GM19035 (cell line): Measurements from ENCODE around the gene CCT6A.
"Not testable (repeated sequence)": the region's sequence is repeated elsewhere in the genome, so short reads cannot be mapped to it uniquely, and the experiment has no call there.

Experiments used
- ATAC-seq: cut with Tn5 transposase; IDR thresholded peaks from one replicate; pipeline ENCODE4 v1.9.1; 2021; ENCODE audit not compliant: unreplicated experiment

CCT6A gene, protein sequence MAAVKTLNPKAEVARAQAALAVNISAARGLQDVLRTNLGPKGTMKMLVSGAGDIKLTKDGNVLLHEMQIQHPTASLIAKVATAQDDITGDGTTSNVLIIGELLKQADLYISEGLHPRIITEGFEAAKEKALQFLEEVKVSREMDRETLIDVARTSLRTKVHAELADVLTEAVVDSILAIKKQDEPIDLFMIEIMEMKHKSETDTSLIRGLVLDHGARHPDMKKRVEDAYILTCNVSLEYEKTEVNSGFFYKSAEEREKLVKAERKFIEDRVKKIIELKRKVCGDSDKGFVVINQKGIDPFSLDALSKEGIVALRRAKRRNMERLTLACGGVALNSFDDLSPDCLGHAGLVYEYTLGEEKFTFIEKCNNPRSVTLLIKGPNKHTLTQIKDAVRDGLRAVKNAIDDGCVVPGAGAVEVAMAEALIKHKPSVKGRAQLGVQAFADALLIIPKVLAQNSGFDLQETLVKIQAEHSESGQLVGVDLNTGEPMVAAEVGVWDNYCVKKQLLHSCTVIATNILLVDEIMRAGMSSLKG

DNA sequence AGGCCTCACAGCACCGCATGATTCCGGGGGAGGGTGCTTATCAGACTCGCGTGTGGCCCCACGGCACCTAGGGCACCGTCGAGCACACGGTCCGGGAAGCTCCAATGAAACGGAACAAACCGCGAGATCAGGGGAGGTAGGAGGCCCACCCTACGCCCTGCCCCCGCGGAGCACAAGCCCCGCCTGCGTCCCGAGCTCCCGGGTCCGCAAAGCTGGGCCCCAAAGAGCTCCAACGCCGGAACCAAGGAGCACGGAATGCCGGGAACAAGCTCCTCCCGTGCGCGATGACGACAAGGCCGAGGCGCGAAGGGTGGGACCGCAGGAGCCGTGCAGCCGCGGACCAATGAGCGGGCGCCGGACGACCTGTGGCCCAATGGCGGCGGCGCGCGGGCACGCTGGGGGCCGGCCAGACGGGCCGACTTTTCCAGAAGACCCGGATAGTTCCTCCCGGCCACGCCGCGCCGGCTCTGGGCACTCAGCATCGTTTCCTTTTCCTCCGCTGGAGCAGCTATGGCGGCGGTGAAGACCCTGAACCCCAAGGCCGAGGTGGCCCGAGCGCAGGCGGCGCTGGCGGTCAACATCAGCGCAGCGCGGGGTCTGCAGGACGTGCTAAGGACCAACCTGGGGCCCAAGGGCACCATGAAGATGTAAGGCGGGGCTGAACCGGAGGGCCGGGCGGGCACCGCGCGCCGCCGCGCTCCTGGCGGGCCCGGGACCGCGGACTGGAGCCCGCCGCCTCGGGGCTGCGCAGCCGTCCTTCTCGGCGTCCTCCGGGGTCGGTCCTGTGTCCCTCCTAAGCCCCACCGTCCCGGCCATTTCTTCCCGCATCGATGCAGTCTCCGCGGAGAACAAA lies at the start of gene CCT6A, which contains the start of gene PSPH:
Gene CCT6A, plus strand, starts transcription at position 427 of the 853 bp plus-strand sequence. Its CDS starts 84 bp downstream, at position 511.
Gene PSPH, minus strand, starts transcription at position 106 of the 853 bp plus-strand sequence. CDS start 30,232 bp downstream, outside the sequence.
- ATAC-seq: peak; percentile 96

DNA sequence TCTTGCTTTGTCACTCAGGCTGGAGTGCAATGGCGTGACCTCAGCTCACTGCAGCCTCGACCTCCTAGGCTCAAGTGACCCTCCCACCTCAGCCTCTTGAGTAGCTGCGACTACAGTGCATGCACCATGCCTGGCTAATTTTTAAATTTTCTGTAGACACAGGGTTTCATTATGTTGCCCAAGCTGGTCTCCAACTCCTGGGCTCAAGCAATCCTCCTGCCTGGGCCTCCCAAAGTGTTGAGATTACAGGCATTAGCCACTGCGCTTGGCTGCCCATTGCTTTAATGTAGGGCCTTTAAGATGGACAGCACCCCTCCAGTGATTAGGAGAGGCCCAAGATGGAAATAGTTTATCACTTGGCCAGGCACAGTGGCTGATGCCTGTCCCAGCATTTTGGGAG lies 47.8 kb upstream of the CCT6A start:
- no peak for ATAC-seq

DNA sequence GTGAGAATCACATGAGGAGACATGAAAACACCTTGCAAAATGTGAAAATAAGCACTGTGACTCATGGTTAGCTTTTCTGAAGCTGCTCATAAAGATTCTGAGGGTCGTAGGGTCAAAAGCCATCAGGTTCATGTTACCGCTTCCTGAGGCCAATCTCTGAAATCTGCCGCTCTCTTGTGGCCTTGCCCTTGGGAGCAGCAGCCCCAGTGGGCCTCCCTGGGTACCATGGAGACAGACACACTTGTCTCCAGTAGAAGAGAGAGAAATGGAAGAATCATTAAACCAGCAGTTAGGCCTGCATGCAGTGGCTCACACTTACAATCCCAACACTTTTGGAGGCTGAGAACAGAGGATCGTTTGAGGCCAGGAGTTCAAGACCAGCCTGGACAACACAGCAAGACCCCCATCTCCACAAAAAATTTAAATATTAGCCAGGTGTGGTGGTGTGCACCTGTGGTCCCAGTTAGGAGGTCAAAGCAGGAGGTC lies 44.4 kb upstream of the CCT6A start:
- ATAC-seq: no peak

DNA sequence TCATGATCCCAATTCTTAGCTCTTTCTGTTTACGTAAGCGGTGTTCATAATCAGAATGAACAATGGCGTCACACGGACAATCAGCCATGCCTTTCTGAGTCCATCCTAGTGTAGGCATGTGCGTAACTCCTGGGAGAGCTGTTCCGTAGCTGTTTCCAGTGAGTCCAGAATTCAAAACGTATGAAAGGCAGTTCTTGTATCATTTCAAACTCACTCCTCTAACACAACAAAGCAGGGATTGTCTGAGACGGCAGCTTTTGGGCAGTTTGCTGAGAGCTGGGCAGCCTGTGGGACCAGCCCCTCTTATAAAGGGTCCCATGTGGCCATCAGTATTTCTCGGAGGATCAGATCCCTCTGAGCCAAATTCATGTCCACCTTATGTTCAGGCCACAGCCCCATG lies 43.7 kb upstream of the CCT6A start:
- ATAC-seq: no peak

DNA sequence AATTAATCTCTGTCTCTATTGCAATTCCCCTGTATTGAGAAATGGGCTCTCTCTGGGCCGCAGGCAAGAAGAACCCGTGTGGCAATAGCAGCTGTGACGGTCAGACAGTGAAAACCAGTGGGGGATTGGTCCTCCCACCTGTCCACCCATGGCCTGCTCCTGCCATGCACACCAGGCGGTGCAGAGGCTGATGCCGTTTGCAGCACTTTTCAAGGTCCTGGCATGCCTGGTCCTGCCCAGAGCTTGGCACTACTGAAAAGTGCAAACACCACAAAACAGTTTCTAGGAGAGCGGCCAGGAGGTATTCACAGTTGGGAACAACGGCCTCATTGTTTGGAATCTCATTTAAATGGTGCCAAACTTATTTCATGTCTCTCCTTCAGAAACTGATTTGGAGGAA lies 41.9 kb upstream of the CCT6A start:
- ATAC-seq: no peak

DNA sequence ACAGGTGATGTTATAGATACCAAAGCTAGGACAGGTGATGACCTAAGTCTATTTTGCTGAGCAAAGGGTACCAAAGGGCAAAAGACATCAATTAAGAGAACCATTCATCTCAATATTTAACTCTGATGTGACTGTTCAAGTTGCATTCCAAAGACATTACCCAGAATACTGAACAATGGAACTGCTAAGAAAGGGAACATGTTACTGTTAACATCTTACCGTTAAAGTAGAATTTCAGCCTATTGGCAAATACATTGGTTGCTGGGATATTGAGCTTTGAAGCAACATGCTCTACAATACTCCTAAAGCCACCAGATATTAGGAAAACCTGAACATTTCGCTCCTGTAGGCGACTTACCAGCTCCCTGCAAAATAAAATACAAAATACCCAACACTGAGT lies 34.5 kb upstream of the CCT6A start:
- ATAC-seq: not testable (repeated sequence)

DNA sequence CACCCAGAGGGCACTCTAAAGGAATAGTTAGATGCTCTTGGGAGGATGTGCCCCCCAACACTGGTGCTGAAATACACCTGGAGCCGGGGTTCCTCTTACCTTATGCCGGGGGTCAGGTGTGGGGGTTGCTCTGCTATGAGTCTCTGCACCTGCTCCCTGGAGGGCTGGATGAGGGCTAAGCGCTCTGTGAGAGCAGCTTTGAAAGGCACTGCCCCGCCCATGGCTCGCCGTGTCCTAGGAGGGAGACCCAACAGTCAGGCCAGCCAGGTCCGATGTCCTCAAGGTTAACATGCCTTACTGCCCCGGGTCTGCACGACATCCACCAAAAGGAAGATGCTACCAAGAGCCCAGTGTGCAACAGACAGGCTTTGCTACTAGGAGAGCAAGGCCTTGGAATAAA lies 32.1 kb upstream of the CCT6A start:
- no peak for ATAC-seq

DNA sequence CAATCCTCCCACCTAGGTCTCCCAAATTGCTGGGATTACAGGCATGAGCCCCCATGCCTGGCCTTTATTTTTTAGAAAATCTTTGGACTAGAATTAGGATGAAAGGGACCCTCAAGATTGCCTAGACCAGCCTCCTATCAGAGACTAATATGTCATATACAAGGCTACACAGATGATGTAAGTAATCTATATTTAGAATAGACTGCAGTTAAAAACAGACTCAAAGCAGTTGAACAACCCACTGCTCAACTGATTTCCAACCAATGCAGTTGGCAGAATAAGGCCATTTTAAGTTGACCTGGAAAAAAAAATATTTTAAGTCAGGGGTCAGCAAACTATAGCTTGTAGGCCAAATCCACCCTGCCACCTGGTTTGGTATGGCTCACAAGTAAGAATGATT lies 28.1 kb upstream of the CCT6A start:
- ATAC-seq: no peak

DNA sequence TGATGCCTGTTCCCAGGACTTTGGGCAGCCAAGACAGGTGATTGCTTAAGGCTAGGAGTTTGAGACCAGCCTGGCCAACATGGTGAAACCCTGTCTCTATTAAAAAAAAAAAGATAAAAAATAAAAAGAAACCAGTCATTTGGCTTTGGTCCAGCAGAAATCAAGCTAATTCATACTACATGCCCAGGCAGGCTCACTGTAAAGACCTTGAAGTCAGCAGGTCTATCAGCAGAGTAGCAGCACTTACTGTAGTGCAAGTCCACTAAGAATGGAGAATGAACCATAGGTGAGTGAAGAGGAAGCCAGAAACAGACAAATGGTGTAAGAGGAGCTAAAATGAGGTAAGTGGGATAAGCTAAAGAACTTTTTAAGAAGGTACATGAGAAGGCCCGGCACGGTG lies 25.0 kb upstream of the CCT6A start:
- no peak for ATAC-seq

DNA sequence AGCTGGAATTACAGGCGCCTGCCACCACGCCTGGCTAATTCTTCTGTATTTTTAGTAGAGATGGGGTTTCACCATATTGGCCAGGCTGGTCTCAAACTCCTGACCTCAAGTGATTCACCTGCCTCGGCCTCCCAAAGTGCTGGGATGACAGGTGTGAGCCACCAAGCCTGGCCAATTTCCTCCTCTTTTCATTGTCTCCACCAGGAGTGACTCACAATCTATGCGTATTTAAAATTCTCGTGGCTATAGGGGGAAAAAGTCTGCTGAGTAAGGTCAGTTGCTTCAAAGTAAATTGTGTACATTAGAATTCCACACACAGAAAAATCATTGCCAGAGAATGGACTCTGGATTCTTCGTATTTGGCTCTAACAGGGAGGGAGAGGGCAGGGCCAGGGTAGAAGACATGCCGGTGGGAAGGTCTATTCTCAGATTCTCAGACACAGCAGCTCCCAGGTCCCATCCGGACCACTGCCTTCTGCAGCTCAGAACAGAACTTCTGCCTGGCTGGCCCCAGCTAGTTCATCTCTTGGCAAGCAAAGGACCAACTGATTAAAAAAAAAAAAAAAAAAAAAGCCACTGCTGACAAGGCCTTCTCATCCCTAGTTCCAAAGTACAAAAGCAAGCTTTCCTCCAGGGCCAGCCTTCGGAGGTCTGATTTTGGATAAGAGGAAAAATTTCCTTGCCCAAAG lies 22.5 kb upstream of the CCT6A start:
- no peak for ATAC-seq

DNA sequence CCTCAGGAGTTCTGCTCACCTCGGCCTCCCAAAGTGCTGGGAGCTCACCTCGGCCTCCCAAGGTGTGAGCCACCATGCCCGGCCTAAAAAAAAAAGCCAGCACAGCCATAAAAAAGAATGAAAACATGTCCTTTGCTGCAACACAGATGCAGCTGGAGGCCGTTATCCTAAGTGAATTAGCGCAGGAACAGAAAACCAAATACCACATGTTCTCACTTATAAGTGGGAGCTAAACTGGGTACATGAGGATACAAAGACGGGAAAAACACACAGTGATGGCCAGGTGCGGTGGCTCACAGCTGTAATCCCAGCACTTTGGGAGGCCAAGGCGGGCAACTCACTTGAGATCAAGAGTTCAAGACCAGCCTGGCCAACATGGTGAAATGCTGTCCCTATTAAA lies 21.2 kb upstream of the CCT6A start:
- no peak for ATAC-seq

DNA sequence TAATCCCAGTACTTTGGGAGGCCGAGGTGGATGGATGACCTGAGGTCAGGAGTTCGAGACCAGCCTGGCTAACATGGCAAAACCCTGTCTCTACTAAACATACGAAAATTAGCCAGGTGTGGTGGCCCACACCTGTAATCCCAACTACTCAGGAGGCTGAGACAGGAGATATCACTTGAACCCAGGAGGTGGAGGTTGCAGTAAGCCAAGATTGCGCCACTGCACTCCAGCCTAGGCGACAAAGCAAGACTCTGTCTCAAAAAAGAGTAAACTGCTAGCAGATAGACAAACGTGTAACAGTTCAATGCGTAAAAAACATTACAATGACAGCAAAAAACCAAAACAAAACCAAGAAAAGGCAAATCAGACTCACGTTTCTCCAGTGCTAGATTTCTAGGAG lies 20.0 kb upstream of the CCT6A start:
- ATAC-seq: not testable (repeated sequence)

DNA sequence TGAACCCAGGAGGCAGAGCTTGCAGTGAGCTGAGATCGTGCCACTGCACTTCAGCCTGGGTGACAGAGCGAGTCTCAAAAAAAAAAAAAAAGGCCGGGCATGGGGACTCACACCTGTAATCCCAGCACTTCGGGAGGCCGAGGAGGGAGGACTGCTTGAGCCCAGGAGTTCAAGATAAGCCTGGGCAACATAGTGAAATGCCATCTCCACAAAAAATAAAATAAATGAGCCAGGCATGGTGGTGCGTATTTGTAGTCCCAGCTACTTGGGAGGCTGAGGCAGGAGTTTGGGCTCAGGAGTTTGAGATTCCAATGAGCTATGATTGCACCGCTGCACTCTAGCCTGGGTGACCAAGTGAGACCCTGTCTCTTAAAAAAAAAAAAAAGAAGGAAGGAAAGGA lies 19.0 kb upstream of the CCT6A start:
- ATAC-seq: not testable (repeated sequence)

DNA sequence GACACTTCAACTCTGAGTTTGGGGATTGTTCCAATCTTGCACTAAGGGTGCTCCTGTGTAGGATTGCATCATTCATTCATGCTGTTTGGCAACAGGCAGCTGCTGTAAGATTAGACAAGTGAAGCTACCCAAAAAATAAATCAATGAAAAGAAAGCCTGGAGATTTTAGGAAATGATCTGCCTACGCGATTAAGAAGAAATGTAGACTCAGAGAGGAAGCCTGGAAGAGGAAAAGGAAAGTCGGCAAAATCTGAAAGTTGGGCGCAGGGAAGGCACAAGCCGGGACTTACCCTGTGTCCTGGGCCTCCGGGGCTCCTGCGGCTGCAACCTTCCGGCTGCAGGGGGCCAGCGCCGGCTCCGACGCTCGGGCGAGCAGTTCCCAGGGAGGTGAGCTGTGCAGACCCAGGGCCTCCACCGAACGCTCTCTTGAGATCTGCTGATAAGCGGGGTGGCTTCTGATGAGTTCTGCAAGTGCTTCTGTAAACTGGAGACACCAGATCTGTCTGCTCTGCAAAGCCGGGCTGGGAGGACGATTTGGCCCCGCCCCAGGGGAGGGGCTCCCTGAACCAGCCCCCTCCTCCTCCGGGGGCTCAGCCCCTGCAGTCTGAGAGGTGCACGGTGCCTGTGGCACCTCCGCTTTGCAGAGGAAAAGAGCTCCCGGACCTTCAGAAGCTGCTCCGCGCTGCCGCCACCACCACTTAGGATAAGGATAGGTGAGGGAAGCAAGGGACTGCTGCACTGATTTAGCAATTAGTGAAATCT lies 17.7 kb upstream of the CCT6A start:
- peak; percentile 95 for ATAC-seq

DNA sequence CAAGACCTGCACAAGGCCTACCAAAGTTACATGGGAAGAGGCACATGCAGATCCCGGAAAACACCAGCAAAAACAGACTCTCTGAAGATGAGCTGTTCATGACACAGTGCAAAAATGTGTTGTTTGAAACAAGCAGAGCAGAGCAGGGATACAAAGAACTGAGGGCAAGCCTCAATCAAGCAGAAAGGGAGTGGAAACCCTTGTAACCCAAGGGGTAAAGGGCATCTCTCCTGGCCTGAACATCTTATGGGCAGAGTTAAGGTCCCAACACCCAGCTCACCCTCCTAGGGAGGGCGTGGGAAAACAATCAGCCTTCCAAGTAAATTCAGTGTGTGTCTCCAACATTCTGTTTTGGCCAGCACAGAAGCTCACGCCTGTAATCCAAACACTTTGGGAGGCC lies 10.8 kb upstream of the CCT6A start:
- no peak for ATAC-seq

DNA sequence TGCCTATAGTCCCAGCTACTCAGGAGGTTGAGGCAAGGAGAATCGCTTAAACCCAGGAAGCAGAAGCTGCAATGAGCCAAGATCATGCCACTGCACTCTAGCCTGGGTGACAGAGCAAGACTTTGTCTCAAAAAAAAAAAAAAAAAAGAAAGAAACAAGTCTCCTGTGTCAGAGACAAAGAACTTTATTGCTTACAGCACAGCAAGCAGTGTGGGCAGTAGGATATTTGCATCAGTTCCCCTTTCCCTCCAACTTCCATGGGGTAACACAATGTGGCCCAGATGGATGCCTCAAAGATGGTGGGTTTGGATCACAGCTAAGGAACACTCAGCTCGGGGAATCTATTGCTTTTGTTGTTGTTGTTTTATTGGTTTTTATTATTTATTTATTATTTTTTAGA lies 5.8 kb upstream of the CCT6A start:
- ATAC-seq: not testable (repeated sequence)

DNA sequence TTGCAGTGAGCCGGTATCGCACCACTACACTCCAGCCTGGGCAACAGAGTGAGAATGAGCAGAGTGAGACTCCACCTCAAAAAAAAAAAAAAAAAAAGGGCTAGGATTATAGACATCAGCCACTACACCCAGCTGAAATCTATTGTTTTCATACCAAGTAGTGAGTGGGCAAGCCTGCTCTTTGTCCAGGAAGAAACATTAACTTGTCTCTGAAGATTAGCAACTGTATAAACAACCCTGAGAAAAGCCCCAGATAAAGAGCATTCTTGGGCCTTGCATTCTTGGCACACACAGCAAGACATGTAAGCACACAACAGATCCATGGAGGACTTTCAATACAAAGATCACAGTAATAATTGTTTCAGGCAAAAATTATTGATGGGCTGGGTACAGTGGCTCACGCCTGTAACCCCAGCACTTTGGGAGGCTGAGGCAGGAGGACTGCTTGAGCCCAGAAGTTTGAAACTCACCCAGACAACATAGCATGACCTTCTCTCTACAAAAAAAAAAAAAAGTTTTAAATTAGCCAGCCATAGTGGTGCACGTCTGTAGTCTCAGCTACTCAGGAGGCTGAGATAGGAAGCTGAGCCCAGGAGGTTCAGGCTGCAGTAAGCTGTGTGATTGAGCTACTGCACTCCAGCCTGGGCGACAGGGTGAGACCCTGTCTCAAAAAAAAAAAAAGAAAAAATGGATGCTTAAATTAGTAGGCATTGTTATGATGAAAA lies 4.7 kb upstream of the CCT6A start:
- ATAC-seq: no peak

DNA sequence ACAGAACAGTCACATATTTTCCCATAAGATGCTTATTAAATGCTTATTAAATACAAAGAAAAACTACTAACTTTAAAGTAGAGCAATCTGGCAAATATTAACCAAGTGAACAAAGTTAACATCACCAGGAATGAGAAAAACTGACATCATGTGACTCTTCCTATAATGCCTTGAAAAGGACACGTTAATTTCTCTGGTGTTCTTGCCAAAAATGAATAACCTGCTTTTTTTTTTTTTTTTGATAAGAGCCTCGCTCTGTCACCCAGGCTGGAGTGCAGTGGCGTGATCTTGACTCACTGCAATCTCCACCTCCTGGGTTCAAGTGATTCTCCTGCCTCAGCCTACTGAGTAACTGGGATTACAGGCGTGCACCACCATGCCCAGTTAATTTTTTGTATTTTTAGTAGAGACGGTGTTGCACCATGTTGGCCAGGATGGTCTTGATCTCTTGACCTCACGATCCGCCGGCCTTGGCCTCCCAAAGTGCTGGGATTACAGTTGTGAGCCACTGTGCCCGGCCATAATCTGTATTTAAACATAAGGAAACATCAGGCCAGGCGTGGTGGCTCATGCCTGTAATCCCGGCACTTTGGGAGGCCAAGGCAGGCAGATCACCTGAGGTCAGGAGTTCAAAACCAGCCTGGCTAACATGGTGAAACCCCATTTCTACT lies 4.0 kb upstream of the CCT6A start:
- ATAC-seq: not testable (repeated sequence)

DNA sequence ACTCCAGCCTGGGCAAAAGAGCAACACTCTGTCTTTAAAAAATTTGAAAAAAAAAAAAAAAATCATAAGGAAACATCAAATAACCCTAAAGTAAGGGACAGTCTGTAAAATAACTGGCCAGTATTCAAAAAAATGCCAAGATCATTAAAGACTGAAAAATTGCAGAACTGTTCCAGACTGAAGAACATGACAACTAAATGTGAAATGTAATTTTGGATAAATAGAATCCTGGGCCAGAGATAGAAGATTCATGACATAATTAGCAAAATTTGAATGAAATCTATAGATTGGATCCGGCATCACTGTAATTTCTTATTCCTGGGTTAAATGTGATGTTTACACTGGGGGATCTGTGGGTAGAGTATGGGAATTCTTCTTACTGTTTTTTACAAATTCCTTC lies 3.3 kb upstream of the CCT6A start:
- ATAC-seq: no peak
